ENCODE data around the gene PRR11.
A peak's percentile ranks its signal among the peaks of the same experiment; 100 is the strongest.
"Not testable (repeated sequence)": the region's sequence is repeated elsewhere in the genome, so short reads cannot be mapped to it uniquely, and the experiment has no call there.

The PRR11 gene

GRCh38 chr17:59152925-59153324 lies 2.6 kb upstream of the PRR11 start:
- DNase-seq, result no peak

- peak; percentile 69 for DNase-seq
Observed at GRCh38 chr17:59154292-59154720, 1.2 kb upstream of the PRR11 start.

GRCh38 chr17:59154721-59155438 lies 666 bp upstream of the PRR11 start, which contains the start of gene SKA2:
Gene SKA2 (minus strand): TSS chr17:59155186. CDS start chr17:59155163, 23 bp downstream.
- DNase-seq, result peak; percentile 96

- no peak for DNase-seq
Observed at GRCh38 chr17:59160157-59161025, 4.8 kb downstream of the PRR11 start.

- DNase-seq, result no peak
Observed at GRCh38 chr17:59161477-59161876, 5.9 kb downstream of the PRR11 start.

GRCh38 chr17:59165933-59166342 lies 10.4 kb downstream of the PRR11 start:
- peak; percentile 12 for DNase-seq

- DNase-seq, result no peak
Observed at GRCh38 chr17:59167571-59168001, 12.0 kb downstream of the PRR11 start.

- DNase-seq, result no peak
Observed at GRCh38 chr17:59172436-59173004, 17.0 kb downstream of the PRR11 start.

GRCh38 chr17:59174671-59175070 lies 19.1 kb downstream of the PRR11 start:
- no peak for DNase-seq

- DNase-seq, result no peak
Observed at GRCh38 chr17:59175076-59175475, 19.5 kb downstream of the PRR11 start.

- DNase-seq, result no peak
Observed at GRCh38 chr17:59178266-59178985, 22.9 kb downstream of the PRR11 start.

GRCh38 chr17:59179601-59180000 lies 24.1 kb downstream of the PRR11 start:
- not testable (repeated sequence) for DNase-seq

GRCh38 chr17:59180626-59181025 lies 25.1 kb downstream of the PRR11 start:
- no peak for DNase-seq

- no peak for DNase-seq
Observed at GRCh38 chr17:59181481-59181880, 25.9 kb downstream of the PRR11 start.

GRCh38 chr17:59185997-59186396 lies 30.5 kb downstream of the PRR11 start:
- DNase-seq, result no peak

GRCh38 chr17:59186850-59187249 lies 31.3 kb downstream of the PRR11 start:
- no peak for DNase-seq

GRCh38 chr17:59190806-59191205 lies 35.3 kb downstream of the PRR11 start:
- no peak for DNase-seq

- DNase-seq, result no peak
Observed at GRCh38 chr17:59193336-59193862, 37.9 kb downstream of the PRR11 start.

- DNase-seq, result no peak
Observed at GRCh38 chr17:59199398-59199797, 43.9 kb downstream of the PRR11 start.

- no peak for DNase-seq
Observed at GRCh38 chr17:59202320-59202719, 46.8 kb downstream of the PRR11 start.

- DNase-seq, result no peak
Observed at GRCh38 chr17:59219370-59219769, 63.8 kb downstream of the PRR11 start.

GRCh38 chr17:59219992-59220327 lies 64.4 kb downstream of the PRR11 start:
- DNase-seq, result no peak

All from NCI-H146 (cell line).